ENCODE measurements around the gene TIGD3. TPM values are rescaled to one million over a fixed set of nuclear protein-coding genes. Genes with fewer than 3 reads are reported as not detected.
A peak's percentile ranks its signal among the peaks of the same experiment; 100 is the strongest.

TIGD3 gene
- total and polyA plus RNA-seq, 10 of the 15 experiments (the other 5 are each of a cell fraction or from before 2014, with no cell fraction given): 0.13 to 1.4 (median 0.57) TPM

- TF ChIP-seq NR2F1 (conservative IDR thresholded peaks at IDR 0.05) (peak; percentile 34; the same call in 1 of the 2 replicates), IKZF1 (conservative IDR thresholded peaks at IDR 0.05) (0 out of 2 replicates have a peak, but pooled peaks have one; percentile 10), SP1 (IDR thresholded peaks at IDR 0.05; ENCODE audit: low read depth, low read length) (no peak)
- TF ChIP-seq, protein P1, sequence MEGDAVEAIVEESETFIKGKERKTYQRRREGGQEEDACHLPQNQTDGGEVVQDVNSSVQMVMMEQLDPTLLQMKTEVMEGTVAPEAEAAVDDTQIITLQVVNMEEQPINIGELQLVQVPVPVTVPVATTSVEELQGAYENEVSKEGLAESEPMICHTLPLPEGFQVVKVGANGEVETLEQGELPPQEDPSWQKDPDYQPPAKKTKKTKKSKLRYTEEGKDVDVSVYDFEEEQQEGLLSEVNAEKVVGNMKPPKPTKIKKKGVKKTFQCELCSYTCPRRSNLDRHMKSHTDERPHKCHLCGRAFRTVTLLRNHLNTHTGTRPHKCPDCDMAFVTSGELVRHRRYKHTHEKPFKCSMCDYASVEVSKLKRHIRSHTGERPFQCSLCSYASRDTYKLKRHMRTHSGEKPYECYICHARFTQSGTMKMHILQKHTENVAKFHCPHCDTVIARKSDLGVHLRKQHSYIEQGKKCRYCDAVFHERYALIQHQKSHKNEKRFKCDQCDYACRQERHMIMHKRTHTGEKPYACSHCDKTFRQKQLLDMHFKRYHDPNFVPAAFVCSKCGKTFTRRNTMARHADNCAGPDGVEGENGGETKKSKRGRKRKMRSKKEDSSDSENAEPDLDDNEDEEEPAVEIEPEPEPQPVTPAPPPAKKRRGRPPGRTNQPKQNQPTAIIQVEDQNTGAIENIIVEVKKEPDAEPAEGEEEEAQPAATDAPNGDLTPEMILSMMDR (IDR thresholded peaks at IDR 0.05 in 2 of 3, conservative IDR thresholded peaks at IDR 0.05 in 1 of 3; ENCODE audit: control insufficient read depth in 2 of 3, extremely low read depth in 1 of 3, insufficient read depth in 1 of 3, low read depth in 3 of 3, low read length in 3 of 3): 0 out of 6 replicates have a peak, but pooled peaks of 1 of the 3 experiments have one; percentile 3
- H3K4me1 ChIP-seq (ENCODE audit: control insufficient read depth, insufficient read depth, low read length): peaks cover 53% of the 10 kb centered on the region
- CTCF ChIA-PET: interaction anchor here (0.7 to 3.5 kb wide), 6 partner anchors 14 to 234 kb away, joined by 3 to 28 read pairs (median 4); no protein-coding TSS in a partner anchor
- DNase-seq (ENCODE audit: low read depth, low spot score) (no peak), FAIRE-seq (no peak), ATAC-seq (no peak)
- peak overlapping the region; percentile 90; the same call in 1 of the 2 replicates for H3K4me3 ChIP-seq
- H3K9ac ChIP-seq (ENCODE audit: control insufficient read depth, insufficient read depth, low read length): peak overlapping the region; percentile 51; the same call in 1 of the 2 replicates
- H3K27me3 ChIP-seq (replicated peaks in 1 of 2; ENCODE audit: control insufficient read depth in 2 of 2, insufficient read depth in 2 of 2, low read length in 1 of 2): no peaks in the 10 kb centered on the region
- 96% methylated on average over 16 of the region's 16 CpGs for WGBS (ENCODE audit: insufficient coverage, insufficient replicate concordance, low lambda C conversion rate, missing lambda C conversion rate)
- H4K20me1 ChIP-seq (ENCODE audit: control insufficient read depth, insufficient read depth): no peaks in the 10 kb centered on the region
- intact Hi-C loops (cut with micrococcal nuclease; ENCODE audit: unreplicated experiment): loop anchor here (5.0 kb wide), 1 partner anchor 117 kb away; the partner anchor contains the start of gene MALAT1
- SMC1A ChIA-PET (ENCODE audit: uncharacterized antibody, unreplicated experiment): interaction anchor here (0.5 to 3.6 kb wide), 8 partner anchors 23 to 151 kb away, joined by 3 to 20 read pairs (median 4); no protein-coding TSS in a partner anchor
- H3K36me3 ChIP-seq (ENCODE audit: control insufficient read depth in 2 of 2, insufficient read depth in 2 of 2, low read length in 1 of 2): peaks cover 0 to 3% of the 10 kb centered on the region in 2 experiments; a peak in 2 of 4 replicates
- H3K4me2 ChIP-seq (ENCODE audit: control insufficient read depth, insufficient read depth): peak overlapping the region; percentile 99
- RAD21 ChIA-PET (ENCODE audit: unreplicated experiment): interaction anchor here (0.9 to 3.4 kb wide), 7 partner anchors 8 to 88 kb away, joined by 3 to 23 read pairs (median 5); partner anchors contain the start of gene CDC42EP2
- H3K79me2 ChIP-seq (ENCODE audit: control insufficient read depth, insufficient read depth, low read length): peaks cover 13% of the 10 kb centered on the region
- POLR2A ChIA-PET: interaction anchor here (0.7 to 1.8 kb wide), 3 partner anchors 34 to 144 kb away, joined by 3 to 5 read pairs (median 4); partner anchors contain the start of gene SCYL1
- H3K27ac ChIP-seq (ENCODE audit: control insufficient read depth, insufficient read depth): peak overlapping the region; percentile 99; the same call in 1 of the 2 replicates
- no peak overlapping the region for H2AFZ ChIP-seq (ENCODE audit: control insufficient read depth, low read depth, low read length)
- no peaks in the 10 kb centered on the region for H3K9me3 ChIP-seq (replicated peaks; ENCODE audit: control insufficient read depth, insufficient read depth, low read length)
- in situ Hi-C loops (cut with MboI): no loop called here
- BruUV-seq (replicated peaks): no TSS peak
These were observed 26.0 kb downstream of the TIGD3 start for GRCh38 chr11:65380460-65381119.
